ENCODE results near the gene FRAT1. TPM values are rescaled to one million over a fixed set of nuclear protein-coding genes. Genes with fewer than 3 reads are reported as not detected.

FRAT1 gene
- total and polyA plus RNA-seq, 2 of the 13 experiments (the other 11 are each of a cell fraction or from before 2014, with no cell fraction given): 1.7 to 2.3 TPM

GRCh38 chr10:97318772-97319651, at the start of gene FRAT1 (continued):
- TF ChIP-seq CBFB (CRISPR knock-in tag; IDR thresholded peaks at IDR 0.05) (no peak), ZNF143 (CRISPR knock-in tag; IDR thresholded peaks at IDR 0.05) (no peak), ZNF607 (CRISPR knock-in tag; IDR thresholded peaks at IDR 0.05; ENCODE audit: borderline replicate concordance) (0 out of 2 replicates have a peak, but pooled peaks have one; percentile 48), FOXO1 (CRISPR knock-in tag; IDR thresholded peaks at IDR 0.05) (peak; percentile 8; the same call in 1 of the 2 replicates), CEBPZ (IDR thresholded peaks at IDR 0.05; ENCODE audit: low read length) (no peak), RNF219 (CRISPR knock-in tag; IDR thresholded peaks at IDR 0.05) (no peak), ZNF615 (CRISPR knock-in tag; IDR thresholded peaks at IDR 0.05; ENCODE audit: borderline replicate concordance) (no peak), IRX3 (CRISPR knock-in tag; IDR thresholded peaks at IDR 0.05; ENCODE audit: borderline replicate concordance, low read depth) (0 out of 2 replicates have a peak, but pooled peaks have one; percentile 40), RXRA (CRISPR knock-in tag; IDR thresholded peaks at IDR 0.05) (peak; percentile 20; the same call in 1 of the 2 replicates), PBX2 (CRISPR knock-in tag; IDR thresholded peaks at IDR 0.05) (no peak), ATF1 (CRISPR knock-in tag; IDR thresholded peaks at IDR 0.05) (peak; percentile 83), ZBTB37 (CRISPR knock-in tag; IDR thresholded peaks at IDR 0.05) (no peak), IRF9 (CRISPR knock-in tag; IDR thresholded peaks at IDR 0.05; ENCODE audit: borderline replicate concordance) (peak; percentile 16; the same call in 1 of the 2 replicates), MATR3 (CRISPR knock-in tag; IDR thresholded peaks at IDR 0.05) (no peak), TERF1 (CRISPR knock-in tag; IDR thresholded peaks at IDR 0.05) (no peak), ZNF180 (CRISPR knock-in tag; IDR thresholded peaks at IDR 0.05; ENCODE audit: borderline replicate concordance, low read depth) (no peak), ZBTB7B (CRISPR knock-in tag; IDR thresholded peaks at IDR 0.05) (no peak)

Measured in HepG2 (cell line).